Measurements from ENCODE around the gene EXOC7.
"Not testable (repeated sequence)": the region's sequence is repeated elsewhere in the genome, so short reads cannot be mapped to it uniquely, and the experiment has no call there.

DNA sequence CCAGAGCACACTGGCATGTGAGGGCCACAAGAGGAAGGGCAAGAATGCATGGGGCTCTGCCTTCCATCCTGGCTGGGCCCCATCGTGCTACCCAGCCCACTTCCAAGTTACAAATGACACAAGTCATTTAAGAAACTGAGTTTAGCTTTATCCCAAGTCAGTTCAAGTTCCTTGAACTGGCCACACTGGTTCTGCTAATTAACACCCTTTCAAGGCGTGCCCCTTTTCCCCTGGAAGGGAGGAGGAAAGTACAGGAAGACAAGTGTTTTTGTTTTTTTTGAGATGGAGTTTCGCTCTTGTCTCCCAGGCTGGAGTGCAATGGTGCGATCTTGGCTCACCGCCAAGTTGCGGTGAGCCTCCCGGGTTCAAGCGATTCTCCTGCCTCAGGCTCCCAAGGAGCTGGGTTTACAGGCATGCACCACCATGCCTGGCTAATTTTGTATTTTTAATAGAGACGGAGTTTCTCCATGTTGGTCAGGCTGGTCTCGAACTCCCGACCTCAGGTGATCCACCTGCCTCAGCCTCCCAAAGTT, 59.0 kb downstream of the EXOC7 start:
- TF ChIP-seq, protein P1, sequence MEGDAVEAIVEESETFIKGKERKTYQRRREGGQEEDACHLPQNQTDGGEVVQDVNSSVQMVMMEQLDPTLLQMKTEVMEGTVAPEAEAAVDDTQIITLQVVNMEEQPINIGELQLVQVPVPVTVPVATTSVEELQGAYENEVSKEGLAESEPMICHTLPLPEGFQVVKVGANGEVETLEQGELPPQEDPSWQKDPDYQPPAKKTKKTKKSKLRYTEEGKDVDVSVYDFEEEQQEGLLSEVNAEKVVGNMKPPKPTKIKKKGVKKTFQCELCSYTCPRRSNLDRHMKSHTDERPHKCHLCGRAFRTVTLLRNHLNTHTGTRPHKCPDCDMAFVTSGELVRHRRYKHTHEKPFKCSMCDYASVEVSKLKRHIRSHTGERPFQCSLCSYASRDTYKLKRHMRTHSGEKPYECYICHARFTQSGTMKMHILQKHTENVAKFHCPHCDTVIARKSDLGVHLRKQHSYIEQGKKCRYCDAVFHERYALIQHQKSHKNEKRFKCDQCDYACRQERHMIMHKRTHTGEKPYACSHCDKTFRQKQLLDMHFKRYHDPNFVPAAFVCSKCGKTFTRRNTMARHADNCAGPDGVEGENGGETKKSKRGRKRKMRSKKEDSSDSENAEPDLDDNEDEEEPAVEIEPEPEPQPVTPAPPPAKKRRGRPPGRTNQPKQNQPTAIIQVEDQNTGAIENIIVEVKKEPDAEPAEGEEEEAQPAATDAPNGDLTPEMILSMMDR (IDR thresholded peaks at IDR 0.05; ENCODE audit: borderline replicate concordance, extremely low read depth, low read length, poor library complexity, severe bottlenecking), result not testable (repeated sequence)
- TF ChIP-seq EZH2 (IDR thresholded peaks at IDR 0.05; ENCODE audit: borderline replicate concordance, low read depth, low read length, severe bottlenecking), result not testable (repeated sequence)
